ENCODE measurements around the gene MISP3.
"Not testable (repeated sequence)": the region's sequence is repeated elsewhere in the genome, so short reads cannot be mapped to it uniquely, and the experiment has no call there.

Gene MISP3

GRCh38 chr19:14072535-14073260, at the start of gene MISP3:
Gene MISP3, plus strand, starts transcription at chr19:14072786. Its CDS starts 524 bp downstream, at chr19:14073310.
- DNase-seq (ENCODE audit: low spot score) = peak; percentile 55

DNA sequence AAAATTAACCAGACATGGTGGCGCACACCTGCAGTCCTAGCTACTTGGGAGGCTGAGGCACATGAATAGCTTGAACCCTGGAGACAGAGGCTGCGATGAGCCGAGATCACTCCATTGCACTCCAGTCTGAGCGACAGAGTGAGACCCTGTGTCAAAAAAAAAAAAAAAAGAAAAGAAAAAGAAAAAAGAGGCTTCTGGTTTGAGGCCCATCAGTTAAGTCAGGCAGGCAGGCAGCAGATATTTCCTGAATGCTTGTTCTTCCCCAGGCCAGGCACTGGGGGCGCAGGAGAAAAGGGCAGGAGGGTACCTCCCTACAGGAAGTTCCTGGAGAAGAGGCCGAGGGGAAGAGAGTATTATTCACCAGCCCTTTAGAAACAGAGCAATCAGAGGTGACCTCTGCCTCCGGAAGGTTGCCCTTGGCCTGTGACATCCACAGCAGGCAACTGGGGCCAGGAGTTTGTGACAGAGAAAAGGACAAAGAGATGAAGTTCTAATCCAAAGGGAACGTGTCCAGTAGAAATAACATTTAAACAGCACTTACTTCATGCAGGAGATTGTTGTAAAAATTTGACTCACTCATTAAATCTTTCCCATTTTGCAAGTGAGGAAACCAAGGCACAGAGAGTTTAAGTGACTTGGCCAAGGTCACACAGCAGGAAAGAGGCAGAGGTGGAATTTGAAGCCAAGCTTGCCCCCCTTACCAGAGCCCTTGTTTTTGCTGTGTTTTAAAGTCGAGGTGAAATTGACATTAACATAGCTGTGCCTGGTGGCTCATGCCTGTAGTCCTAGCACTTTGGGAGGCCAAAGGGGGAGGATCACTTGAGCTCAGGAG, 49.0 kb upstream of the MISP3 start:
- DNase-seq (ENCODE audit: low spot score) = no peak

- DNase-seq (ENCODE audit: low spot score) = not testable (repeated sequence)
Observed at GRCh38 chr19:14026652-14027192, 45.9 kb upstream of the MISP3 start.

GRCh38 chr19:14027856-14028450, 44.6 kb upstream of the MISP3 start, which contains the start of gene RLN3:
Gene RLN3, plus strand, starts transcription at chr19:14028148. Its CDS starts 57 bp downstream, at chr19:14028205.
- no peak for DNase-seq (ENCODE audit: low spot score)

DNA sequence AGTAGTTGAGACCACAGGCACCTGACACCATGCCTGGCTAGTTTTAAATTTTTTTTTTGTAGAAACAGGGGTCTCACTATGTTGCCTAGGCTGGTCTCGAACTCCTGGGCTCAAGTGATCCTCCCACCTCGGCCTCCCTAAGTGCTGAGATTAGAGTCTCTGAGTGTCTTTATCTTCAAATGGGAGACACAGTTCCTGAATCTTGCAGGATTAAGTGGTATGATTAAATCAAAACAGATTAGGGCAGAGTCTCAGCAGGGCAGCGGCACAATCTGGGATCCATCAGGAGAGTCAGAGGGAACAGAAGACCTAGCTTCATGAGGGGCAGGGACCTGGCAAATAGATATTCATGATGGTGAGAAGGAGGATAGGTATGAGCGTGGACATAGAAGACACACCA, 43.7 kb upstream of the MISP3 start:
- no peak for DNase-seq (ENCODE audit: low spot score)

DNA sequence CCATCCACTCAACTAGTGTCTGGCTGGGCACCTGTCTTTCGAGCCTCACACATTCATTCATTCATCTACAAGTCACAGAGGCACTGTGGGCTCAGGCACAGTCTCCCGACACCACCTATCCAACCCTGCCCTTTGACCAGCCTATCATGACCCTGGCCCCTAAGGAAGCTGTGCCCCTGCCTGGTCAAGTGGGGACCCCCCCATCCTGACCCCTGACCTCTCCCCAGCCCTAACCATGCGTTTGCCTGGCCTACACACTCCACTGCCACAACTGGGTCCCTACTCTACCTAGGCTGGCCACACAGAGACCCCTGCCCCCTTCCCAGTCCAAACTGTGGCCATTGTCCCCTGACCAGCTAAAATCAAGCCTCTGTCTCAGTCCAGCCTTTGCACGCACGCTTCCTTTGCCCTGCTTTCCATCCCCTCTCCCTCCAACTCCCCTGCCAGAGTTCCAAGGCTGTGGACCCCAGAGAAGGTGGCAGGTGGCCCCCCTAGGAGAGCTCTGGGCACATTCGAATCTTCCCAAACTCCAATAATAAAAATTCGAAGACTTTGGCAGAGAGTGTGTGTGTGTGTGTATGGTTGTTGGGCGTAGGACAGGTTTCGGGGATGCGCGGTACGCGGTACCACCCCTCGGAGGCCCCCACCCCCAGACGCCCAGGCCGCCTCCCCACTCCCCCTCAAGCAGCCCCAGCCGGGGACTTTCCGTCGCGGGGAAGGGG, 41.4 kb upstream of the MISP3 start:
- no peak for DNase-seq (ENCODE audit: low spot score)

DNA sequence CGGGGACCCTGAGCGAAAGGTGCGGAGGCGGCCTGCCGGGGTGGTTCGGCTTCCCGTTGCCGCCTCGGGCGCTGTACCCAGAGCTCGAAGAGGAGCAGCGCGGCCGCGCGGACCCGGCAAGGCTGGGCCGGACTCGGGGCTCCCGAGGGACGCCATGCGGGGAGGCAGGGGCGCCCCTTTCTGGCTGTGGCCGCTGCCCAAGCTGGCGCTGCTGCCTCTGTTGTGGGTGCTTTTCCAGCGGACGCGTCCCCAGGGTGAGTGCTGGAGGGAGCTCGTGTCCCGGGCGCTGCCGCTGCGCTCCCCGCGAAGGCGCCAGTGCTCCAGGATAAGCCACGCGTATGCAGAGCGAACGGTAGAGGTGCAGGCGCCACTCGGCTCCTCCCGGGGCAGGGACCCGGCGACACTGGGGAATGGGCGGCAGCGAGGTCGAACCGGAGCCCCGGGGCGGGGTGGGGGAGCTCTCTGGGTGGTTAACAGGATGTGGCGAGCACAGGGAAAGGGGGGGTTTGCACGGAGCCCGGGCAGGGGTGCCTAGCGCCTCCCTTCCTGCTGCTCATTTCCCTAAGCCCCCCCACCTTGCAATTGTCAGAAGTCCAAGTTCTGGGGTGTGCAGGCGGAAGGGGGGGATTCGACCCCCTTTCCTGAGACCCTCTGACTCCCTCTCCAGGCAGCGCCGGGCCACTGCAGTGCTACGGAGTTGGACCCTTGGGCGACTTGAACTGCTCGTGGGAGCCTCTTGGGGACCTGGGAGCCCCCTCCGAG, 40.7 kb upstream of the MISP3 start, which contains the start of gene IL27RA:
TSS of gene IL27RA (plus strand) at position 44 of the 762 bp plus-strand sequence. CDS start at position 155, 111 bp downstream.
- DNase-seq (ENCODE audit: low spot score) = peak; percentile 87

GRCh38 chr19:14033946-14034345, 38.6 kb upstream of the MISP3 start:
- no peak for DNase-seq (ENCODE audit: low spot score)

GRCh38 chr19:14035159-14035558, 37.4 kb upstream of the MISP3 start:
- not testable (repeated sequence) for DNase-seq (ENCODE audit: low spot score)

- no peak for DNase-seq (ENCODE audit: low spot score)
Observed at GRCh38 chr19:14035706-14036105, 36.9 kb upstream of the MISP3 start.

DNA sequence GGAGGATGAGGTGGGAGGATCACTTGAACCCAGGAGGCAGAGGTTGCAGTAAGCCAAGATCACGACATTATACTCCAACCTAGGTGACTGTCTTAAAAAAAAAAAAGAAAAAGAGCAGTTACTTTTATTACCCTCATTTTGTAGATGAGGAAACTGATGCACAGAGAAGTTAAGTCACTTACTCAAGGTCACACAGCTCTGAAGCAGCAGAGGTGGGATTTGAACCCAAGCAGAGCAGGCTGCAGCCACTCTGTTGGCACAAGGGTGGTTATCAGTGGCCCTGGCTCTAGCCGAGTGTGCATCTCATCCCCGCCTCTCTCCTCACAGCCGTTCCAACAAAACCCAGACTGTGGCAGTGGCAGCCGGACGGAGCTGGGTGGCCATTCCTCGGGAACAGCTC, 33.4 kb upstream of the MISP3 start:
- DNase-seq (ENCODE audit: low spot score) = no peak

DNA sequence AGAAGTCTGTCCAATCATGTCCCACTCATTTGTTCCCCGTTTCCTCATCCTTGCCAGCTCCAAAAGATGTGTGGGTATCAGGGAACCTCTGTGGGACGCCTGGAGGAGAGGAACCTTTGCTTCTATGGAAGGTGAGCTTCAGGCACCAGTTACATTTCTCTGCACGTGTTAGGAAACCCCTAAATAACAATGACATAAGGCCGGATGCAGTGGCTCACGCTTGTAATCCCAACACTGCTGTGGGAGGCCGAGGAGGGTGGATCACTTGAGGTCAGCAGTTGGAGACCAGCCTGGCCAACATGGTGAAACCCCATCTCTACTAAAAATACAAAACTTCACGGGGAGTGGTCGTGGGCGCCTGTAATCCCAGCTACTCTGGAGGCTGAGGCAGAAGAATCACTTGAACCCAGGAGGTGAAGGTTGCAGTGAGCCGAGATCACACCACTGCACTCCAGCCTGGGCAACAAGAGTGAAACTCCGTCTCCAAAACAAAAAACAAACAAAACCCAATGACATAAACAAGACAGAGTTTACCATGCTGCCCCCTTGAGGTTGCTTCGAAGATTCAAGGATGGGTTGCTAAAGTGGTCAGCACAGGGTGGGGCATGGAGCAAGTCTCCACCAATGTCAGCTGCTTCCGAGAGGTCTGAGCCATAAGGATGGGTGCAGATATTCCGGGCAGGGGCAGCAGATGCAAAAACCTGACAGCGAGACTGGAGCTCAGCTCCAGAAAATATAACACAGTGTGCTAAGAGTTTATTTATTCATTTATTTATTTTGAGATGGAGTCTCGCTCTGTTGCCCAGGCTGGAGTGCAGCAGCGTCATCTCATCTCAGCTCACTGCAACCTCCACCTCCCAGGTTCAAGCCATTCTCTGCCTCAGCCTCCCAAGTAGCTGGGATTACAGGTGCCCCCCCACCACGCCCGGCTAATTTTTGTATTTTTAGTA, 29.7 kb upstream of the MISP3 start:
- peak; percentile 94 for DNase-seq (ENCODE audit: low spot score)

- not testable (repeated sequence) for DNase-seq (ENCODE audit: low spot score)
Observed at GRCh38 chr19:14047866-14048265, 24.7 kb upstream of the MISP3 start.

DNA sequence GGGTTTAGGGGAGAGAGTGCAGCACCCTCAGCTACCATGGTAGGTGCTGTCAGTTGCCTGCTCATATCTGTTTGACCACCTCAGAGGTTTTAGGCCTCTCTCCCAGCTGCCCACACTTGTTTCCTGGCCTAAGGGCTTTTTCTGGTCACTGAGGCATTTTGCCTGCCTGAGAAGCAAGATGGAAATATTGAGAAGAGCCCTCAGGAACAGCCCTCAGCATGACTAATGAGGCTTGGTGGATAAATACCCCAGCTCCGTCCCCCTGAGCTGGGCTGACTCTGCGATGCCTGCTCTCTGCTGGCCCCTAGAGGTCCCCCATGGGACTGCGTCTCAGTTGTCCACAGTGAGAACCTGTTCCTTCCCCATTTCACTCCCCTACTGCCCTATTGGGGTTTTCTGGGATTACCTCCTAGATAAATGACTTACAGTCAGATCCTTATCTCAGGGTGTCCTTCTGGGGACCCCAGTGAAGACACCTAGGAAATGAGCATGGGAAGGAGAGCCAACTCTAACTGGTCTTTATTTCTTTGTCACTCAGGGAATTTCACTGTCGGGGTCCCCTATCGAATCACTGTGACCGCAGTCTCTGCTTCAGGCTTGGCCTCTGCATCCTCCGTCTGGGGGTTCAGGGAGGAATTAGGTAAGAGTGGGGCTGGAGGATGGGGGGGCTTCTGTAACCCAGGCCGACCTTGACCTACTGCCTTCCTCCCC, 24.0 kb upstream of the MISP3 start:
- DNase-seq (ENCODE audit: low spot score) = peak; percentile 83

GRCh38 chr19:14050512-14050911, 22.1 kb upstream of the MISP3 start:
- no peak for DNase-seq (ENCODE audit: low spot score)

DNA sequence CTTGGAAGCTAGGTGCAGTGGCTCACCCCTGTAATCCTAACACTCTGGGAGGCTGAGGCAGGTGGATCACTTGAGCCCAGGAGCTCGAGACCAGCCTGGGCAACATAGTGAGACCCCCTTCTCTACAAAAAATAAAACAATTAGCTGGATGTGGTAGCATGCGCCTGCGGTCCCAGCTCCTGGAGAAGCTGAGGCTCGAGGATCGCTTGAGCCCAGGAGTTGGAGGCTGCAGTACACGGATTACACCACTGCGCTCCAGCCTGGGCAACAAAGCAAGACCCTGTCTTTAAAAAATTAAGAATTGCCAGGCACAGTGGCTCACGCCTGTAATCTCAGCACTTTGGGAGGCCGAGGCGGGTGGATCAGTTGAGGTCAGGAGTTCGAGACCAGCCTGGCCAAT, 21.6 kb upstream of the MISP3 start:
- not testable (repeated sequence) for DNase-seq (ENCODE audit: low spot score)

GRCh38 chr19:14051980-14052379, 20.6 kb upstream of the MISP3 start:
- DNase-seq (ENCODE audit: low spot score) = no peak

DNA sequence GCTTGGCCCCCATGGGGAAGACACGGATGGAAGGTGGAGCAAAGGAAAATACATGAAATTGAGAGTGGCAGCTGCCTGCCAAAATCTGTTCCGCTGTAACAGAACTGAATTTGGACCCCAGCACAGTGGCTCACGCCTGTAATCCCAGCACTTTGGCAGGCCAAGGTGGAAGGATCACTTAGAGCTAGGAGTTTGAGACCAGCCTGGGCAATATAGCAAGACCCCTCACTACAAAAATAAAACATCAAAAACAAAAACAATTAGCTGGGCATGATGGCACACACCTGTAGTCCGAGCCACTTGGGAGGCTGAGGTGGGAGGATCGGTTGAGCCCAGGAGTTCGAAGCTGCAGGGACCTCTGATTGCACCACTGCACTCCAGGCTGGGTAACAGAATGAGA, 20.1 kb upstream of the MISP3 start:
- DNase-seq (ENCODE audit: low spot score) = no peak

- no peak for DNase-seq (ENCODE audit: low spot score)
Observed at GRCh38 chr19:14053032-14053431, 19.6 kb upstream of the MISP3 start.

Data from NAMALWA (cell line).